KBM-7 (cell line): ENCODE measurements around the gene HLA-DQB1.
"Not testable (repeated sequence)": the region's sequence is repeated elsewhere in the genome, so short reads cannot be mapped to it uniquely, and the experiment has no call there.

Source experiments
- DNase-seq: peaks from one replicate; pipeline ENCODE4 v3.0.0-alpha.2; 2015
- in situ Hi-C: fragments of 300-500 bp; cut with MboI; formaldehyde crosslinking; loops from 2 replicates; pipeline ENCODE4 v1.14.3; 2020; ENCODE audit warnings: low sequenced_read_pairs, low pct_unique_long_range_greater_than_20kb, mixed read lengths

HLA-DQB1 gene

DNA sequence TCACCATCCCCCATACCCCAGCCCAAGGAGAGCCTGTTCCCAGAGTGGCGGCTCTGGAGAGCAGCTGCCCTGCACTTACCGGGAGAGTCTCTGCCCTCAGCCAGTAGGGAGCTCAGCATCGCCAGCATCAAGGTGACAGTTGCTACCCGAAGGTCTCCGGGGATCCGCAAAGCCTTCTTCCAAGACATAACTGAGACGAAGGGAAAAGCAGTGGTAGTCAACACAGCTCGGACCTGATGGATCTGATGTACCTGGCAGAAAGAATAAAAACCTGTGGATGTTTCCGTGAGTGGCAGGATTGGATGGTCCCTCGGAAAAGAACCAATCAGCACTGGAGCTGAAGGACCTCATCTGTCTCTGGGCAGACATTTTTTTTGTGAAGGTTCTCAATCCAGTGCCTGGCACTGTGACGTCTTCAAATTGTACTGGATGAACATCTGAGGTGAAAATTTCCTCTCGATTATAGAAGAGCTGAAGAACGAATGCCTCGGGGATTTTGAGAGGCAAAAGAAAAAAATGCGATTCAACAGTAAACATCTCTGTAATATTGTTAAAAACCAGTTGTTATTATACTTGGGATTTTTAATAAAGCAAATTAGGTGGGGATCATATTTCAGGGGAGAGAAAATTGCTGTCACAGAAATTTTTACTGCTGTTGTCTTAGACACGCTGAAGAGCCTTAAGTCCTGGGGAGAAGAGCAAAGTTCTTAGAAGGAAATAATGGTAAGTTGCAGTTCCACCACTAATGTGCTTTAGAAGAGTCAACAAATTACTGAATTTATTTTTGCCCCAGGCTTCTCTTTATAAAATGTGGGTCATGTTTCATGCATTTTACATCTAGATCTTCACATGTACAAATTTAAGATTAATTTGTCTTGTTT, at the start of gene HLA-DQB1:
HLA-DQB1 (minus strand) TSS at position 238 of the 881 bp plus-strand sequence; CDS start at position 188, 50 bp downstream.
- in situ Hi-C loops = no loop called here
- DNase-seq = peak; percentile 93

DNA sequence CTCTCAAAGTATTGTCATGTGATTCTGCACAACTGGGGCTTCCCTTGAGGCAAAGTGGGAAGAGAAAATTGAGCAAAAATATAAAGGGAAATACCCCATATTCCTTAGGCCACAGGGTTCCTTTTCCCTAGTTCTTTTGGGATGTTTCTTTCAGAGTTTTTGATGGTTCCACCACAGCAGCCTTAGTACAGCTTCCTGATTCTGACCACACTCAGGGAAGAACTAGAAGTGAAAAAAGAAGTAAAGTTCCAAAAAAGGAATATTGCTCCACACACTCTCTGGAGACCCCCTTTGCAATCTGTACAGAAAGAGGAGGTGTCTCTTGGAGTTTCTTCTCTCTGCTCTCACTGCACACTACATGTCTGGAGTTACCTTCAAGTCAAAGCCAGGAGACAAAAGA, 46.8 kb upstream of the HLA-DQB1 start:
- no peak for DNase-seq
- in situ Hi-C loops = loop anchor here (25.0 kb wide), 1 partner anchor 301 kb away; the partner anchor contains the start of gene BTNL2

DNA sequence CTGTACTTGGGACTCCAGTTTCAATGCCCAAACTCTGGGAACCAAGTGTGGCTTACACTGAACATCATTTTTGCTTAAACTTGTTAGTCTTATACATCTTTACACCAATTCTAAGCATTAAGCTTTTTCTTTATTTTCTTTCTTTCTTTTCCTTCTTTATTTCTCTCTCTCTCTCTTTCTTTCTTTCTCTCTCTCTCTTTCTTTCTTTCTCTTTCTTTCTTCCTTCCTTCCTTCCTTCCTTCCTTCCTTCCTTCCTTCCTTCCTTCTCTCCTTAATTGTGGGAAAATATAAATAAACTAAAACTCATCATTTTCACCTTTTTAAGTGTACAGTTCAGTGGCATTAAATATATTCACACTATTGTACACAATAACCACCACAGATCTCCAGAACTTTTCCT, 43.2 kb upstream of the HLA-DQB1 start:
- DNase-seq = no peak
- in situ Hi-C loops = loop anchor here (25.0 kb wide), 1 partner anchor 297 kb away; the partner anchor contains the start of gene BTNL2

DNA sequence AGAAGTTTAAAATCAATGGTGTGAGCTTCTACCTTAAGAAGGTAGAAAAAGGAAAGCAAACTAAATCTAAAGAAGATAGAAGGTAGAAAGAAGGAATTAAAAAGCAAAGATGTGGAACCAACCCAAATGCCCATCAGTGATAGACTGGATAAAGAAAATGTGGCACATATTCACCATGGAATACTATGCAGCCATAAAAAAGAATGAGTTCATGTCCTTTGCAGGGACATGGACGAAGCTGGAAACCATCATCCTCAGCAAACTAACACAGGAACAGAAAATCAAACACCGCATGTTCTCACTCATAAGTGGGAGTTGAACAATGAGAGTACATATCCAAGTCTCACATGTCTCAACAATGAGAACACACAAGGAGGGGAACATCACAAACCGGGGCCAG, 38.7 kb upstream of the HLA-DQB1 start:
- not testable (repeated sequence) for DNase-seq
- in situ Hi-C loops = loop anchor here (25.0 kb wide), 1 partner anchor 293 kb away; the partner anchor contains the start of gene BTNL2

DNA sequence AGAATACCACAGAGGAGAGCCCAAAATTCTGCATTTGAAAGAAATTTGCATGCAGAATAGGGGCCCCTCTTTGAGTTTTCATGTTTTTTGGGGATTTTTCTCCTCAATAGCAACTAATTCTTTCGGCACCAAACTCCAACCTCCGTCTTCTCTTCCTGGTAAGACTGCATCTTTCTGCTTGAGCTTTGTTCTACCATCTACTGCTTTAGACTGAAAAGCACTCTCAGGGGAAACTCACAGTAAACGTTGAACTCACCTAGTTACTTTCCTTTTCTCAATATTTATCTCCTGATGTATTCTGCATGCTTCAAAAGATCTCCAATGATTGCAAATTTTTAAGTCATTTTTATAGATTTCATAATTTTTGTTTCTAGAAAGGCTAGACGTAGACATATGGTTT, 36.9 kb upstream of the HLA-DQB1 start:
- DNase-seq = no peak
- in situ Hi-C loops = loop anchor here (25.0 kb wide), 1 partner anchor 291 kb away; the partner anchor contains the start of gene BTNL2

DNA sequence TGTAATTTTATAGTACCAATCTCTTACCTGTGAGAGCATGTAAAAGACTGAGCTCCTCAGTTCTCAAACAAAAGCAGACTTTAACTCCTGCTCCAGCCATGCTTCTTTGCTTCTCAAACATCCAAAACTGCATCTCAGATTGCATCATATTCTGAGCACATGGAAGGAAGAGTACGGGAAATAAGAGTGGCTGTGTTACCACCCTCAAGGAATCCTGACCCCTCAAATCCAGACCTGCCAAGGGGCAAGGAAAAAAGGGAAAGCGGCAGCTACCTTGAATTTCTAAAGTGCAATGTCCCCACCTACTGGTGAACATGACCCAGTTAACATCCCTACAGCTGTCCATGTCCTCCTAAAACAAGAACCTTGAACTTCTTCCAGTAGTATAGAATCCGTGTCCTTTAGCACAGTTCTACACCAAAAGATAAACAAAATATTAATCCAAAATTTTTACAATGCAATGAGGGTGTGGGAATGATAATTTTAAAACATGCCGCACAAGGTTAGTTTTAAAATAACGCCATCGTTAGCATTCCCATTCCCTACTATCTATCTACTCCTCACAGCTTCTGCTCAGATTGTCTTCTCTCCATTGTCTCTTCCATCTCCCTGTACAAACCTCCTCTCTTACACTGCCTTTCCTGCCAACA, 34.1 kb upstream of the HLA-DQB1 start:
- DNase-seq = peak; percentile 77
- in situ Hi-C loops = loop anchor here (25.0 kb wide), 1 partner anchor 288 kb away; the partner anchor contains the start of gene BTNL2

DNA sequence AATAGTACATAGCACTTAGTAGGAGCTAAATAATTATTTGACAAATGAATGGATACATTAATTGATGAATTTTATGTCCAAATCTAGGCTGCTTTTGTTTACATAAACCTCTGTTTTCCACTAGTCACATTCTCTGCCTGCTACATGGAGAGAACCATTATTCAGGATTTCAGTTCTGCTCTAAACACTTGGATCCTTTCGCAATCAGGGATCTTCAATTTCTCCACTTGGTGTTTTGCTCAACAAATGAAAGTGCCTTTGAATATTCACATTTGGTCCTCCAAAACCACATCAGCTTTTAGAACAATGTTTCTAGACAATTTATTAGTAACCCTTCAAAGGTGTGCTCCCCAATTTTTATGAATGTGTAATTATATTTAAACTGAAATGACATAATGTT, 30.6 kb upstream of the HLA-DQB1 start:
- DNase-seq = no peak
- in situ Hi-C loops = no loop called here

DNA sequence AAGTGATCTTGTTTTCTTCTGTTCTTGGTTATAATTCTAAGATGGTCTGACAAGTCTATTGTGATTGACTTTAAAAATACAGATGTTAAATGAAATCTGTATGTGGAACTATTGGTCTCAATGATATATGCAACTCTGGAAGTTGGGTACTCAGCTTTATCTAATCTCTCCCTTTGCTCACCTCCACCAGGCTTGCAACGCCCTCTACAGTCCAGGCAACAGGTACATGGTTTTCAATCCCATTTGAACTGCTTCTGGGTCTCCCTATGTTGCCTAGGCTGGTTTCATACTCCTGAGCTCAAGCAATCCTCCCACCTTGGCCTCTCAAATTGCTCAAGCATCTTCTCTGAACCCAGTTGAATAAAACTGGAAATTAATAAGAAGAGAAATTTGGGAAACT, 25.6 kb upstream of the HLA-DQB1 start:
- in situ Hi-C loops = no loop called here

DNA sequence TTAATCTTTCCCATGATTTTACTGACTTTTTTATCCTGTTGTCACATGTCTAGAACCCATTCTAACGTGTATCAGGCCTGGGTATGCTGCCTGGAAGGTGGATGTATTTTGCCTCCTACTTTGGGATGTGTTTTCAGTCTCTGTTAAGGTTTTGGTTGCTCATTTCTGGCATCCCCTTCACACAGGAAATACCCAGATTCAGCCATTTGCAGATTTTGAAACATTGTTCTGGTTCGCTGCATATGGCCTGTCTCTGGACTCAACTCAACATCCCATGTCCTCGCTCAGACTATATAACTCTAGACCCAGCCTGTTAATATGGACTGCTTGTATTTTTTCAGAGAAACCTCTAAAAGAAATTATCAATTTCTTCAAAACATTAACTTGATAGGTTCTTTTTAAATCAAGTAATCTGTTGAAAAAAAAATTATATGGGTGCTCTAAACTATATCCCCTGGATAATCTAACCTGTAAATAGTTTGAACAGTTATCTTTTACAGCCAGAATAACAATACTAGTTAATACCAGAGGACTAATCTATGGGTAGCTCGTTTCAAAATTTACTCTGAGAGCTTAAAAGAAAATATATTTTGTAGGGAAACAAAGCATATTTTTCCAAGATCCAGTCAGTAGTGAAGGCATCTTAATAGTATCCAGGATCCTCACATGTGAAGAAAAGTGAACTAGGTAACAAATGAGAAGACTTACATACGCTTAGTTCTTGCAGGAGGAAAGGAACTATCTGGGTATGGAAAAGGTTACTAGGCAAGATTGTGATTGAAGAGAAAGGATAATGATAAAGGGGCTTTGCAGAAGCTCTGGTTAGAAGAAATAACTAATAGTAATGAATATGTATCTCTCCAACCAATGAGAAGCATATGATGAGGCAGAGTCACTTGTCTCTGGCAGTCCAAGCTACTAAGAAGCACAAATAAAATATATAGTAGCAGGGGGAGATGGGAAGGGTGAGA, 23.4 kb upstream of the HLA-DQB1 start:
- in situ Hi-C loops = no loop called here
- DNase-seq = no peak

More for the DNA sequence above, 25.6 kb upstream of the HLA-DQB1 start:
- peak; percentile 73 for DNase-seq

DNA sequence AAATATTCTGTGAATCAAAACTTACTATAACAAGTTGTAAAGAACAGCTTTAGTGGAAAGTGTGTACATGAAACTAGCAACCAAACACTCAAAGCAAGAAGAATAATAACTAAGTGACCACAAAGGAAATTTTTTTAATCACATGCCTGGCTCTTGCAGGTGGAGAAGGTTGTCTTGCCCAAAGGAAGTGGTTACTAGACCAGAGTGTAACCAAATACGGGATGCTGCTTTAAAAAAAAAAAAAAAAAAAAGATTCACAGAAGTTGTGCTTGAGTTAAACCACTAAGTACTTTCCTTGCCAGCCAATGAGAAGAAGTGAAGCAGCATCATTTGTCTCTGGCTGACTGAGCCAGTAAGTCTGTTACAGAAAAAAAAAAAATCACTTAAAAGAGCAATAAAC, 19.1 kb upstream of the HLA-DQB1 start:
- in situ Hi-C loops = no loop called here
- DNase-seq = peak; percentile 79

DNA sequence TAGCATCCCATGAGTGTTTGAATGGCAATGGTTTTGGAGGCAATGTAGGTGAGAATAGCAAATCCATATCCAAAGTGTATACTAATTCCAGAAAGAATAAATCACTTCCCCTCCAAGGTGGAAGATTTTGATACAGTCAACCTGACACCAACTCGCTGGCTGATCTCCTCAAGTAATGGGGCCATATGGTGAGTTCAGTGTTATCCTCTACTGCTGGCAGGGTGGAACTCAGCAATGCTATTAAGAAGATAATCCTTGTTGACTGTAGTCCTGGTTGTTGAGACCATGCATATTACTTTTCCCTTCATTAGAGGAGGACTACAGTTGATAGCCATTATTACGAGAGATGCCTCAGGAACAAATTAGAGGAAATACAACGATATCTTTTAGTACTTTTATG, 17.8 kb upstream of the HLA-DQB1 start:
- DNase-seq = no peak
- in situ Hi-C loops = no loop called here

DNA sequence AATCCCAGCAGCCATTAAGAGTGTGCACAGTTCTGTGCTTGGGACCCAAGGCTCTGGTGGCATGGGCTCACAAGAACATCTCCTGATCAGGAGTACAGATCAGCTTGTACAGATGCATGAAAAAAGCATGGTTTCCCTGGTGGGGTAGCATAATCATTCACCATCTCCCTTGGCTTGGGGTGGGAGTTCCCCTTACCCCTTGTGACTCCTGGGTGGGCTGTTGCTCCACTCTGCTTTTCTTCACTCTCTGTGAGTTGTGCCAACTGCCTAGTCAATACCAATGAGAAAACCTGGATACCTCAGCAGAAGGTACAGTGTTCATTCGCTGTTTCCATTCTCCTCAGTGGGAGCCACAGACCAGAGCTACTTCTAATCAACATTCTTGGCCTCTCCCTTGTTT, 13.6 kb upstream of the HLA-DQB1 start:
- DNase-seq = no peak
- in situ Hi-C loops = no loop called here

DNA sequence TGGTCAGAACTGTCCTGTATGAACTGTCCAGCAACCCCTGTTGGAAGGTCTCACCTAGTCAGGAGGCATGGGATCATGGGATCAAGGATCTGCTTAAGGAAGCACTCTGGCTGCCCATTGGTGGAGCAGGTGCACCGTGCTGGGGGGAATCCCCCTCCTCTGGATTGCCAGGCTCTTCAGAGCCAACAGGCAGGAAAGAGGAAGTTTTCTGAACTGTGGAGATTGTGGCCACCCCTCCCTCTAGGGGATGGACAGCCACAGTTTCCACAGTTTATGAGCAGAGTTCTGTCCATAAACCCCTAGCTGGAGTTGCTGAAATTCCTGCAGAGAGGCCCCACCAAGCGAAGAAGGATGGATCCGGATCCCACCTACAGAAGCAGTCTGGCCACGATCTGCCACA, 13.0 kb upstream of the HLA-DQB1 start:
- peak; percentile 67 for DNase-seq
- in situ Hi-C loops = no loop called here

DNA sequence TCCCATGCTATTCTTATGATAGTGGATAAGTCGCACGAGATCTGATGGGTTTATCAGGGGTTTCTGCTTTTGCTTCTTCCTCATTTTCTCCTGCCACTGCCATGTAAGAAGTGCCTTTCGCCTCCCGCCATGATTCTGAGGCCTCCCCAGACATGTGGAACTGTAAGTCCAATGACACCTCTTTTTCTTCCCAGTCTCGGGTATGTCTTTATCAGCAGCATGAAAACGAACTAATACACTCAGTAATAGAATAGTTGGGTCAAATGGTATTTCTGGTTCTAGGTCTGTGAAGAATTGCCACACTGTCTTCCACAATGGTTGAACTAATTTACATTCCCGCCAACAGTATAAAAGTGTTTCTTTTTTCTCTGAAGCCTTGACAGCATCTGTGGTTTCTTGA, 7.7 kb upstream of the HLA-DQB1 start:
- DNase-seq, in situ Hi-C loops: not testable (repeated sequence)

DNA sequence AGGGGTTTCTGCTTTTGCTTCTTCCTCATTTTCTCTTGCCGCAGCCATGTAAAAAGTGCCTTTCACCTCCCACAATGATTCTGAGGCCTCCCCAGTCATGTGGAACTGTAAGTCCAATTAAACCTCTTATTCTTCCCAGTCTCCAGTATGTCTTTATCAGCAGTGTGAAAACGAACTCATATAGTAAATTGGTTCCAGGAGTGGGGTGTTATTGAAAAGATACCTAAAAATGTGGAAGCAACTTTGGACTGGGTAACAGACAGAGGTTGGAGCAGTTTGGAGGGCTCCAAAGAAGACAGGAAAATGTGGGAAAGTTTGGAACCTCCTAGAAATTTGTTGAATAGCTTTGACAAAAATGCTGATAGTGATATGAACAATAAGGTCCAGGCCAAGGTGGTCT, 5.5 kb upstream of the HLA-DQB1 start:
- DNase-seq, in situ Hi-C loops: not testable (repeated sequence)

DNA sequence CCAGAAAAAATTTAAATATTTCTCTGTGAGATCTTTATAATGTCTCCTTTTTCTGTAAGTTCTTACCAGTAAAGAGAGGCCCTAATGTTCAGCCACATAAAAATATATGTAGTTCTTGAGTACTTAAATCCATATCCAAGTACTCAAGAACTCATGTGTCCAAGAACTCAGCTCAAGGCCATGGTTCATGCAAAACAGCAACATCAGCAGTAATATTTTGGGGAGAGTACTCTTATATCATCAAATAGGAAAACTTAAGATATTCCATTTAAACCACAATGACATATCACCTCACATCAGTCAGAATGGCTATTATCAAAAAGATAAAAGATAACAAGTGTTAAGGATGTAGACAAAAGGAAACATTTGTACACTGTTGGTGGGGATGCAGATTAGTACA, 3.4 kb upstream of the HLA-DQB1 start:
- DNase-seq = no peak
- in situ Hi-C loops = no loop called here

DNA sequence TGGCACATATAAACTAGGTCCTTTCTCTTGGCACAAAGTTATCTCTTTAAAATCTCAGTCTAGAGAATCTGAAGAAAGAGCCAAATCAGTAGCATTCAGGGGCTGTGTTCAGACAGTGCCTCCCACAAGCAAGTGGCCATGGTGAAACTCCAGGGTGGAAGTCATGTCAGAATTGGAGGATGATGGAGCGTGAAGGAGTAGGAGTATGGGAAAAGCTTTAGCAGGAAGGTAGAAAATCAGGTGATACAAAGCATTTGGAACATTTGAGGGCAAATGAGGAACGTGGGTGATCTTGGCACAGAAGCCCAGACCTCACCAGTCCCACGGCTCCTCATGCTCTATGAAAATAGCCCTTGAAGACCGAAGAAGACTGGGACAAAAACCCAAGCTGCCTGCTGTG, 2.8 kb upstream of the HLA-DQB1 start:
- no peak for DNase-seq
- in situ Hi-C loops = no loop called here

DNA sequence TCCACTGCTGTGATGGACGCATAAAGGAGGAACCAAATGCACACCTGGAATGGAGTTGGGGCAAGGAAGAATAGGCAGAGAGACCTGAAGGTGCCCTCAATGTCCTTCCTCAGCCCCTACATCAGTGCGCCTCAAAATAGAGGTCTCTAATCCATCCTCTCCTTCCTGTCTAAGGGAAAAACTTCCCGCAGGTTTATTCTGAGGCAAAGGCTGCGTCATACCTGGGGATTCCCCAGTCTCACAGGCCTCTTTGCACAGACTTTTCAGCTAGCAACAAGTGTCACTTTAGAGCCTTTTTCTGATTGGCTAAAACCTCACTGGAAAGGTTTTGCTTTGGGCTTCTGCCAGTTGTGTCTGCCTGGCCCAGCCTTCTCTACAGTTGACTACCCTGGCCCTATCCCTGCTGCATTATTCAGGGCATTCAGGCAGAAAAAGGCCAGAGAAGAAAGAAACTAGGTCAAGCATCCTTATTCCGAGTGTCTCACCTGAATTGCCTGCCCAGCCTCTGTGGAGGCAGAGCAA, 1.8 kb upstream of the HLA-DQB1 start:
- DNase-seq = peak; percentile 67
- in situ Hi-C loops = no loop called here

DNA sequence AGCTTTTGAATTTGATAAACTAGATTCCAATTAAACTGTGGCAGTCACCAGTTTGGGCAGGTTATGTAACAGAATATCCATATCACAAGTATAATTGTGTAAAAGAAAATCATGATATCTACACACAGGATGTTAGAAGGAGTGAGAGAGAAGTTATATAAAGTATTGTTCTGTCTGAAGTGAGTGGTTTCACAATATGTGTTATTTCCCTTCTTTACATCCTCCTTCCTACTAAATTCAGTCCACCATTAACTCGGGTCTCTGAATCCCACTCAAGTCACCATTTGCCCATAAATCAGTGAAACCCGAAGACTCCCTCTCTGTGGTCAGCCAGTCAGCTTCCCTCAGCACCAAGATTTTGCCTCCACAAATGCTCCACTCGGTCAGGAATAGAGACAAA, 796 bp downstream of the HLA-DQB1 start:
- DNase-seq = no peak
- in situ Hi-C loops = no loop called here
